ENCODE measurements around the gene ZNF516.

ZNF516 gene

GRCh38 chr18:76466410-76466991 lies 28.5 kb downstream of the ZNF516 start:
- Histone ChIP-seq H3K27ac (ENCODE audit: poor library complexity, severe bottlenecking) (no peak overlapping the region), H3K27me3 (ENCODE audit: insufficient read depth, poor library complexity, severe bottlenecking) (no peaks in the 10 kb centered on the region), H3K4me3 (ENCODE audit: severe bottlenecking) (no peak overlapping the region), H3K9me3 (ENCODE audit: severe bottlenecking) (no peaks in the 10 kb centered on the region), H3K36me3 (ENCODE audit: low read depth) (peaks cover 9% of the 10 kb centered on the region), H3K4me1 (ENCODE audit: insufficient read depth, poor library complexity, severe bottlenecking) (peaks cover 3% of the 10 kb centered on the region)
- DNase-seq (ENCODE audit: low spot score) (no peak), ATAC-seq (ENCODE audit: low read depth) (no peak)
- no peak for TF ChIP-seq CTCF (IDR thresholded peaks at IDR 0.05; ENCODE audit: poor library complexity, severe bottlenecking)

GRCh38 chr18:76465630-76466409 lies 29.2 kb downstream of the ZNF516 start:
- Histone ChIP-seq H3K27ac (ENCODE audit: poor library complexity, severe bottlenecking) (no peak overlapping the region), H3K4me3 (ENCODE audit: severe bottlenecking) (no peak overlapping the region), H3K27me3 (ENCODE audit: insufficient read depth, poor library complexity, severe bottlenecking) (no peaks in the 10 kb centered on the region), H3K36me3 (ENCODE audit: low read depth) (peaks cover 9% of the 10 kb centered on the region), H3K9me3 (ENCODE audit: severe bottlenecking) (no peaks in the 10 kb centered on the region), H3K4me1 (ENCODE audit: insufficient read depth, poor library complexity, severe bottlenecking) (peaks cover 3% of the 10 kb centered on the region)
- DNase-seq (ENCODE audit: low spot score), result no peak
- TF ChIP-seq CTCF (IDR thresholded peaks at IDR 0.05; ENCODE audit: poor library complexity, severe bottlenecking), result no peak
- ATAC-seq (ENCODE audit: low read depth), result no peak

- ATAC-seq (ENCODE audit: low read depth) (no peak), DNase-seq (ENCODE audit: low spot score) (no peak)
- no peak overlapping the region for H3K4me3 ChIP-seq (ENCODE audit: severe bottlenecking)
- no peaks in the 10 kb centered on the region for H3K9me3 ChIP-seq (ENCODE audit: severe bottlenecking)
- no peaks in the 10 kb centered on the region for H3K27me3 ChIP-seq (ENCODE audit: insufficient read depth, poor library complexity, severe bottlenecking)
- peaks cover 12% of the 10 kb centered on the region for H3K4me1 ChIP-seq (ENCODE audit: insufficient read depth, poor library complexity, severe bottlenecking)
- no peak for TF ChIP-seq CTCF (IDR thresholded peaks at IDR 0.05; ENCODE audit: poor library complexity, severe bottlenecking)
- H3K36me3 ChIP-seq (ENCODE audit: low read depth), result peaks cover 4% of the 10 kb centered on the region
- H3K27ac ChIP-seq (ENCODE audit: poor library complexity, severe bottlenecking), result no peak overlapping the region
Observed at GRCh38 chr18:76464281-76465259, 30.5 kb downstream of the ZNF516 start.

GRCh38 chr18:76463872-76464271 lies 31.2 kb downstream of the ZNF516 start:
- TF ChIP-seq CTCF (IDR thresholded peaks at IDR 0.05; ENCODE audit: poor library complexity, severe bottlenecking), result no peak
- ATAC-seq (ENCODE audit: low read depth), result no peak
- H3K4me1 ChIP-seq (ENCODE audit: insufficient read depth, poor library complexity, severe bottlenecking), result peaks cover 17% of the 10 kb centered on the region

More at GRCh38 chr18:76463872-76464271, 31.2 kb downstream of the ZNF516 start:
- H3K27me3 ChIP-seq (ENCODE audit: insufficient read depth, poor library complexity, severe bottlenecking), result no peaks in the 10 kb centered on the region
- H3K36me3 ChIP-seq (ENCODE audit: low read depth), result no peaks in the 10 kb centered on the region; the same call in 1 of the 2 replicates
- H3K4me3 ChIP-seq (ENCODE audit: severe bottlenecking), result no peak overlapping the region
- no peak for DNase-seq (ENCODE audit: low spot score)
- H3K9me3 ChIP-seq (ENCODE audit: severe bottlenecking), result no peaks in the 10 kb centered on the region
- no peak overlapping the region for H3K27ac ChIP-seq (ENCODE audit: poor library complexity, severe bottlenecking)

All from RWPE2 (cell line).